CD4-positive, alpha-beta T cell (primary cell): ENCODE results near the gene RIN3. TPM values are rescaled to one million over a fixed set of nuclear protein-coding genes. Genes with fewer than 3 reads are reported as not detected.

Experiments used
- ATAC-seq: fragments of 200-7000 bp; cut with Tn5 transposase; one replicate; pipeline ENCODE4 v1.10.0; 2022; ENCODE audit warnings: mild to moderate bottlenecking; ENCODE audit not compliant: poor library complexity
- CTCF ChIA-PET: fragments of 350-600 bp; sonication (Branson Sonifier 250); formaldehyde crosslinking; loops from one replicate; lab custom pipeline; 2021; ENCODE audit warnings: antibody characterized with exemption, inconsistent platforms; lab: Charles Lee
- POLR2A ChIA-PET: fragments of 350-600 bp; sonication (Branson Sonifier 250); formaldehyde crosslinking; loops from one replicate; lab custom pipeline; 2021; ENCODE audit warnings: antibody characterized with exemption, inconsistent platforms; lab: Charles Lee
- DNase-seq, 14 experiments: peaks; one replicate each; pipeline ENCODE4 v3.0.0-alpha.2; 2013 to 2020; ENCODE audit warnings: mixed read lengths in 2 of 14
- H3K27ac ChIP-seq, 2 donors: one replicate each; pipeline versions ENCODE4 v1.5.1 to v1.7.0; 2013; ENCODE audit warnings: low read length in 2 of 2, low read depth in 1 of 2, mild to moderate bottlenecking in 1 of 2
- H3K27me3 ChIP-seq, 2 experiments: 1 replicate in 1 of 2; 2 replicates in 1 of 2; pipeline versions ENCODE4 v1.6.1 to v1.7.0; 2013; ENCODE audit warnings: low read length in 2 of 2, control low read depth in 1 of 2, mild to moderate bottlenecking in 1 of 2, moderate library complexity in 1 of 2; ENCODE audit not compliant: insufficient read depth in 2 of 2, control insufficient read depth in 1 of 2
- H3K36me3 ChIP-seq: one replicate; pipeline ENCODE4 v1.6.1; 2013; ENCODE audit warnings: low read length, control low read depth; ENCODE audit not compliant: insufficient read depth
- H3K4me1 ChIP-seq: one replicate; pipeline ENCODE4 v1.6.1; 2013; ENCODE audit warnings: low read length, control low read depth; ENCODE audit not compliant: insufficient read depth
- H3K4me3 ChIP-seq: one replicate; pipeline ENCODE4 v1.5.1; 2013; ENCODE audit warnings: mild to moderate bottlenecking, low read length, moderate library complexity
- H3K9me3 ChIP-seq, 2 experiments: 1 replicate in 1 of 2; 2 replicates in 1 of 2; pipeline versions ENCODE4 v1.6.1 to v1.7.0; 2013; ENCODE audit warnings: low read length in 2 of 2, mild to moderate bottlenecking in 2 of 2, control low read depth in 1 of 2, moderate library complexity in 1 of 2; ENCODE audit not compliant: control insufficient read depth in 1 of 2, insufficient read depth in 1 of 2
- H3K27ac Mint-ChIP-seq: one replicate; pipeline ENCODE4 v1.8.0; 2020; ENCODE audit warnings: mixed read lengths
- H3K27me3 Mint-ChIP-seq: one replicate; pipeline ENCODE4 v1.8.0; 2021; ENCODE audit warnings: mixed read lengths
- H3K36me3 Mint-ChIP-seq: one replicate; pipeline ENCODE4 v1.8.0; 2021; ENCODE audit warnings: low read depth, mixed read lengths
- H3K4me1 Mint-ChIP-seq: one replicate; pipeline ENCODE4 v1.8.0; 2021; ENCODE audit warnings: low read depth, mixed read lengths
- H3K4me3 Mint-ChIP-seq: one replicate; pipeline ENCODE4 v1.8.0; 2020; ENCODE audit warnings: mild to moderate bottlenecking, mixed read lengths
- H3K9me3 Mint-ChIP-seq: one replicate; pipeline ENCODE4 v1.8.0; 2020; ENCODE audit warnings: mixed read lengths
- CTCF ChIP-seq: fragments of 200-600 bp; IDR thresholded peaks from one replicate; pipeline ENCODE4 v1.8.0; 2022; ENCODE audit warnings: antibody characterized with exemption, mild to moderate bottlenecking
- intact Hi-C, 2 experiments: fragments of 100-400 bp; cut with DNase I in 1 of 2; cut with micrococcal nuclease in 1 of 2; formaldehyde crosslinking; loops; one replicate each; pipeline versions ENCODE4 v1.15.1 to v1.9.0; 2023 to 2025; cut with DNase I, micrococcal nuclease
- total RNA-seq, 174 experiments: library from RNA in 2 of 174; stranded (reverse) in 2 of 174; gene quantifications; one replicate each; pipeline ENCODE4 v1.2.3 and lab custom pipeline; 2021 to 2026

The RIN3 gene
- total RNA-seq, 2 experiments from 2014 or later, result 67.9 to 72.2 TPM

GRCh38 chr14:92663049-92663448 lies 149.5 kb downstream of the RIN3 start:
- Histone ChIP-seq H3K27ac (no peak overlapping the region), H3K27me3 (no peaks in the 10 kb centered on the region), H3K9me3 (no peaks in the 10 kb centered on the region), H3K4me1 (peaks cover 82% of the 10 kb centered on the region), H3K4me3 (no peak overlapping the region), H3K36me3 (peaks cover 86% of the 10 kb centered on the region)
- peak overlapping the region; percentile 97 for H3K27ac Mint-ChIP-seq
- H3K4me1 Mint-ChIP-seq, result peaks cover 90% of the 10 kb centered on the region
- CTCF ChIA-PET, result no interaction called here
- H3K9me3 Mint-ChIP-seq, result no peaks in the 10 kb centered on the region
- TF ChIP-seq CTCF, result no peak
- DNase-seq, result no peak
- H3K27me3 Mint-ChIP-seq, result no peaks in the 10 kb centered on the region
- intact Hi-C loops, result no loop called here
- H3K36me3 Mint-ChIP-seq, result peaks cover 98% of the 10 kb centered on the region
- no peak for ATAC-seq
- POLR2A ChIA-PET, result interaction anchor here (0.6 to 1.5 kb wide), 2 partner anchors 50 to 1148 kb away, joined by 3 to 5 read pairs; no protein-coding TSS in a partner anchor
- peak overlapping the region; percentile 34 for H3K4me3 Mint-ChIP-seq

GRCh38 chr14:92665661-92666110 lies 152.1 kb downstream of the RIN3 start:
- Histone ChIP-seq H3K9me3 (no peaks in the 10 kb centered on the region), H3K27me3 (no peaks in the 10 kb centered on the region), H3K36me3 (peaks cover 81% of the 10 kb centered on the region), H3K4me3 (no peak overlapping the region), H3K27ac (peak overlapping the region; percentile 36 to 71), H3K4me1 (peaks cover 74% of the 10 kb centered on the region)
- no peak for DNase-seq
- Mint-ChIP-seq H3K27ac (peak overlapping the region; percentile 89), H3K36me3 (peaks cover 97% of the 10 kb centered on the region), H3K4me1 (peaks cover 90% of the 10 kb centered on the region), H3K27me3 (no peaks in the 10 kb centered on the region), H3K9me3 (no peaks in the 10 kb centered on the region), H3K4me3 (peak overlapping the region; percentile 23)
- ATAC-seq, result no peak
- TF ChIP-seq CTCF, result no peak
- ChIA-PET CTCF (no interaction called here), POLR2A (interaction anchor here (1.0 to 2.7 kb wide), 4 partner anchors 9 to 52 kb away, joined by 3 to 20 read pairs (median 4); no protein-coding TSS in a partner anchor)
- intact Hi-C loops, result no loop called here

GRCh38 chr14:92666251-92666650 lies 152.7 kb downstream of the RIN3 start:
- POLR2A ChIA-PET, result interaction anchor here (1.2 to 2.7 kb wide), 2 partner anchors 14 to 52 kb away, joined by 3 to 20 read pairs; no protein-coding TSS in a partner anchor
- intact Hi-C loops, result no loop called here
- peaks cover 80% of the 10 kb centered on the region for H3K36me3 ChIP-seq

More at GRCh38 chr14:92666251-92666650, 152.7 kb downstream of the RIN3 start:
- no peaks in the 10 kb centered on the region for H3K9me3 Mint-ChIP-seq
- Histone ChIP-seq H3K9me3 (no peaks in the 10 kb centered on the region), H3K4me3 (no peak overlapping the region), H3K27ac (peak overlapping the region; percentile 36 to 71), H3K4me1 (peaks cover 74% of the 10 kb centered on the region), H3K27me3 (no peaks in the 10 kb centered on the region)
- no peak for ATAC-seq
- peaks cover 90% of the 10 kb centered on the region for H3K4me1 Mint-ChIP-seq
- H3K27ac Mint-ChIP-seq, result peak overlapping the region; percentile 89
- TF ChIP-seq CTCF, result no peak
- no peaks in the 10 kb centered on the region for H3K27me3 Mint-ChIP-seq
- peaks cover 97% of the 10 kb centered on the region for H3K36me3 Mint-ChIP-seq
- CTCF ChIA-PET, result no interaction called here
- H3K4me3 Mint-ChIP-seq, result peak overlapping the region; percentile 23
- no peak for DNase-seq
